ENCODE measurements around the gene SYNE3. TPM values are rescaled to one million over a fixed set of nuclear protein-coding genes. Genes with fewer than 3 reads are reported as not detected.

Gene SYNE3
- total and polyA plus RNA-seq, 2 of the 8 experiments (the other 6 are each of a cell fraction or from before 2014, with no cell fraction given) = under 0.01 TPM; not detected in 1

DNA sequence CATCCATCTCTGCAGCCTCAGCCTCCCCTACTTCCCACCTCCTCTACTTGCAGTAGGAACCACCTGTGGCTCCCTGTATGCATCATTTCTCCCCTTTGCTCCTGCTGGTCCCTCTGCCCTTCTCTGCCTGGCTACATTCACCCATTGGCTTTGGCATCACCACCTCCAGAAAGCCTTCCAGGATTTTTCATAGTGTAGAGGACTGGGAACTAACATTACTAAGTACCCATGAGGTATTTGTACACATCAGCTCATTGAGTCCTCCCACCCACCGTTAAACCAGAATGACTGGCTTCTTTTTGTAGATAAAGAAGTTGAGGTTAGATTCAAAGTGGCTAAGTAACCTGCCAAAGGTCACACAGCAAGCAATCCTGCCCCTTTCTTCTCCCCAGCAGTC, 17.1 kb downstream of the SYNE3 start (continued):
- no peak for TF ChIP-seq GABPA (IDR thresholded peaks at IDR 0.05; ENCODE audit: borderline replicate concordance, insufficient read depth, low read length)
- TF ChIP-seq JUND (IDR thresholded peaks at IDR 0.05; ENCODE audit: low read length) = no peak
- TF ChIP-seq USF2 (IDR thresholded peaks at IDR 0.05; ENCODE audit: low read length) = no peak
- TF ChIP-seq RBBP5 (IDR thresholded peaks at IDR 0.05; ENCODE audit: borderline replicate concordance, low read depth, low read length) = no peak
- TF ChIP-seq POU5F1 (IDR thresholded peaks at IDR 0.05; ENCODE audit: low read depth, low read length) = no peak

Data from H1 (cell line).